CMK (cell line): Measurements from ENCODE around the gene ADCY1.

ENCODE experiments used
- DNase-seq: peaks from one replicate; pipeline ENCODE4 v3.0.0-alpha.2; 2010; ENCODE audit warnings: low read depth

ADCY1 gene

DNA sequence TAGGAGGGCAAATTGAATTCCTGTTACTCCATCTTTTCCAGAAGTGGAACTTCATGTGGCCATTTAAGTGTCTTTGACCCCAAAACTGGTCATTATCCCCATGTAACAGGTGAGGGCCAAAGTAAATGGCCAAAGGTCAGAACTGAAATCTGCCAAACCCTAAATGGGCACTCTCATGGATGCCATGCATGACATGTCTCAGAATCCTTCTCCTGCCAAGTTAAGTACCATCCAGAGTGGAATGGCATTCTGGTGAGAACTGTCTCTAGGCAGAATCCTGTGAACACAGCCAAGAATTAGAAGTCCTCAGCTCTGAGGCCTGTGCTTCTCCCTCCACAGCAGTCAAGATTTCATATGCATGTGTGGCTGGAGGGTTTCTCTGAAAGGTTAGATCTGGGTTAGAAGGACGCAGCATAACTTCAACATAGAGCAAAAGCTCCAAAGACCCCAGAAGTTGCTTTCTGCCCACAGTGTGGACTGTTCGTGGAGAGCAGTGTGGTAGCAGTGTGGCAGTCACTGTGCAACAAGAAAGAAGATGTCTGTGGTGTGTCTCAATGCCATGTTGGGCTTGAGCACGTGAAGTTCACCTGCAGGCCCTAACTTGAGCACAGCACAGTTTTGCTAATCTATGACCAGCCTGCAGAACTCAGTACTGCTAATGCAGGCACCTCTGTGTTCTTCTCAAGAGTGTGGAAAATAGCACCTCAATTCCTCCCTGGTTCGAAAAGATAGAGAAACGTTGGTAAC lies 121.3 kb downstream of the ADCY1 start:
- no peak for DNase-seq

DNA sequence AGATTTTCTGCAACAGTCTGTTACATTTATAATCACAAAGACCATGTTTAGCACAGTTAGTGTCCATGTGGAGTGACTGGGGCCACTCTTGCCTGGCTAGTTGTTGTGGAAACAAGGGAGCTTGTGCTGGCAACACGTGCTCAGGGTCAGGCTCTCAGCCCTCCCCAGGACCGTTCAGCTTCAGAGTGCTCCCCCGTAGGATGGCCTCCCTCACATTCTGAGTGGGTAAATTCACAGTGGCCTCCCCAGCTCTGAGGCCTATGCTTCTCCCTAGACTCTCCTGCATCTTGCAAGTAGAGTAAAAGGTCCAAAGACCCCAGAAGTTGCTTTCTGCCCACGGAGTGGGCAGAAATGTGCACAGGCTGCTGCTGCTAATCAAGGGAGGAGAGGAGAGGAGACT lies 122.3 kb downstream of the ADCY1 start:
- no peak for DNase-seq

DNA sequence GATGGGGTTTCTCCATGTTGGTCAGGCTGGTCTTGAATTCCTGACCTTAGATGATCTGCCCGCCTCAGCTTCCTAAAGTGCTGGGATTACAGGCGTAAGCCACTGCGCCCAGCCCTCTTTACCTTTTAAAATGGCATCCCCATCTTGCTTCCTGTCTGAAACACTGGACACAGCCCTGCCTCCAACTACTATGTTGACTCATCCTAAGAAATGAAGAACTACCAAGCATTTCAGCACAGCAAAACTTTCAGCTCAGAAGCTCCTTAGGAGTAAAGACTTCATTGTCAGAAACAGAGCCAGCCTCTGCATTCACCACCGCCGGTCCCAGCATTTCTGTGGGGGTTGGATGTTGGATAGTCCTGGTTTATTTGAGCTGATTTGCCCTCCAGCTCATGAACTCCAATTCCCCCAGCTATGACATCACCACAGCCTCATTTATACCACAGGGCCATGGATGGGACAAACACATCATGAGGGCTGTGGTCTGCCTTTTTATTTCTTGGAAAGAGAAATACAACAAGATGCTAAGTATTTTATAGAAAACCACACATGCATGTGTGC lies 123.5 kb downstream of the ADCY1 start:
- no peak for DNase-seq

DNA sequence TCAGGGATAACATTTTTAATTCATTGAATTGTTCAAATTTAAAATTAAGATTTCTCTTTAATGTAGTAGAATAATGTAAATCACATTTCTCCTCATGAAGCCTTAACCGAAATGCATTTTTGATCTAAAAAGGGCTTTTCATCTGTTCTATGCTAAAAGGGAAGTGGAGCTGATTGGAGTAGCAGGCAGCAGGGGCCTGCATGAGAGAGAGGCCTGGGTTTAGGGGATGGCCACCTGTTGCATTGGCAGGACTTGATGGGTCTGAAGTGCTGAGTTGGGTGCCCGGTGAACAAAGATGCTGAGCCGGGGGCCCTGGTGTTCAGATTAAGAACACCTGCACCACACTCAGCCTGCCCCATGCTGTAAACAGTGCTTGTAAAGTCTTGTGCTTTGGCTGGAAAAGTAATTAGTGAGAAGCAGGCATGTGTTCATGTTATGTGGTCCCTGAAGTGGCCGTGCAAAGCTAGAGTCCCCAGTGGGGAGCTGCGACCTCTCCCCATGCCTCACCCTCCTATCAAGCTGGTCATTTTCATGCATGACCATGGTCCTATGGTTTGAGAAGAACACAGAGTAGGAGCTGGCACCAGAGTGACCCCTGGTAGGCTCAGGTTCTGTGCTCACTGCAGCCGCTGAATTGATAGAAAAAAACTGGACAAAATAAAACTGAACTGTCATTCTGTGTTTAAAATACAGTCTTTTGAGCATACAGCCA lies 124.3 kb downstream of the ADCY1 start:
- no peak for DNase-seq

DNA sequence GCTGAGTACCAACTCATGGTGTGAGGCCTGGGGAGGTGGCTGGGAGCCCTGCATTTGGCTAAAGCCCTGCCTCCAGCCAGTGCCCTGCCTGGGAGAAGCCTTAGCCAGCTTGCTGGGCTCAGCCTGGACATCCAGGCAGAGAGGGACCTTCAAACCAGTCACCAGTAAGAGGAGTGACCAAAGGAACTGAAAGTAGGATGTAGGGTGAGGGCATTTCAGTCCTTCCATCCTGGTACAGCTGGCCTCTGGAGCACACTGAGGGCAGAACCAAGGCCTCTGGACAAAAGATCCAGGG lies 124.8 kb downstream of the ADCY1 start:
- DNase-seq = no peak

DNA sequence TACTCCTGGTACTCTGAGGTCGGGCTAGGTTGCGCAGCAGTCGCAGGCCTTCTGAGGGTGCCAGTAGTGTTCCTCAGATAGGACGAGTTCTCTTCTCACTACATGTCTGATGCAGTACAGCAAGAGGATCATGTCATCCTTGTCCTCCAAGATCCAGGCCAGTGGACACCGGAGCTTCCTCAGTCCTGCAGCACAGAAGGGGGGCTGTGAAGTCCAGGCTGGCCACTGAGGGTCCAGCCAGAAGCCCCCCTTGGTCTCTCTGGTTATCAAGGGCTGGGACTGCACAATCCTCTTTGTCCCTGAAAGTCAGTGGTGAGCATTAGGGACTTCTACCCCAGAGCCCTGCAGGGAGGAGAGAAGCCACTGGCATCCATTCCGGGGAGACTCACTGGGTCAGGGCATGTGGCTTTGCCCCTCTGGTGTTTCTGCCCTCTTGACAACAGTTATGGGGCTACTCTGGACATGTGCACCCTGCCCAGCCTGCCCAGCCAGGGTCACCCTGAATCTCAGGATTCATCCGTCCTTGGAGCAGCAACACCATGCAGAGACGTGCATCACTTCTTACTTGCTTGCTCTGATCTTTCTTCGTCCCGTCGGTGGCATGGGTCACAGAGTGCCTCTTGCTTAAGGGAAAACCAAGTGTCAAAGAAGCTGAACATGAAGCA lies 125.7 kb downstream of the ADCY1 start:
- no peak for DNase-seq

DNA sequence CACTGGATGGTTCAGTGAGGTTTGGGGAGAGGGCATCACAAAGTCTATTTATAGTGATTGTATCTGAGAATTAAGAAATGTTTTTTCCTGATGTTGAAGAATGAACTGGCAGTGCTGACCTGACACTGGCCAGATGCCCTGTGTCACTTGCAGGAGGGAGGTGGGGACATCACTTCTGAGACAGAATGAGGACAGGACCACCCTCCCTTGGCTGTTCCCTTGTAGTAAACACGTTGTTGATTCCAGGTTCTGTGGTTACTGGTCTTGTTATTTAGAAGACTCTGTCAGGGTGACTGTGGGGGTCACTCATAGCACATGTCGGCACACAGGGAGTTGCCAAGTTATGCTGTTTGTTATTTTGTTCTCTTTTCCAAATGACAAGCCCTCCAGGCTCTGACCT lies 126.4 kb downstream of the ADCY1 start:
- DNase-seq = no peak

DNA sequence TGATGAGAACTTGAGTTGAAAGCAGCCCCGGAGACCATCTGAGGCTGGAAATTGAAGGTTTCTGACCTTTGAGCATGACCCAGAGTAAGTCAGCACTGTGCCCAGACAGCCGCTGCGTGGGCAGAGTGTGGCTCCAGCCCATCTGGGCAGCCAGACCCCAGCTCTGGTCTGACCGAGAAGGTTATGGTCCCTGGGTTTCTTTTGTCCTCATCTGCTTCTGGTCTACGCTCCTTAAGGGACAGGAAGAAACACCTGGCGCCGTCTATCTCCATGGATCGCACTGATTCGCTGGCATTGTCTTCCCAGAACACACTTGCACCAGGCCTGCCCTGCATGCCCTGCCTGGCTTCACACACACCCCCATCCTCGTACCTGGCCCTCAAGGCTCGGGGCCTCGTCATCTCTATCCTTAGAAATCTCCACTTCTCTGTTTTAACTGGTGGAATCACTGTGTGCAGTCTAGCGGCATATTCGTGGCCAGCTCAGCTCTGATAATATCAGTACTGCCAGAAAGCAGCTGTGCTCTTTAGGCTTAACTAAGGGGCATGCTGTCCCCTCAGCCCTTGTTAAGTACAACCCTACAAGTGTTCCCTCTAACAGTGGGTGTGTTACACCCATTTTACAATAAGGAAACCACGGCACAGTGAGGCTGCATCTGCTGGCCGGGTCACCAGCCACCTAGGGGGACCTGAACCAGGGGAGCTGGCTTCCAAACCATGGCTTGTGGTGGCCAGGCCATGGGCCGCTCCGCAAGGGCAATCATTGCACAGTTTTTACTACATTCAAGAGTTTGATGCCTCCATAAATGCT lies 127.7 kb downstream of the ADCY1 start:
- DNase-seq = no peak

DNA sequence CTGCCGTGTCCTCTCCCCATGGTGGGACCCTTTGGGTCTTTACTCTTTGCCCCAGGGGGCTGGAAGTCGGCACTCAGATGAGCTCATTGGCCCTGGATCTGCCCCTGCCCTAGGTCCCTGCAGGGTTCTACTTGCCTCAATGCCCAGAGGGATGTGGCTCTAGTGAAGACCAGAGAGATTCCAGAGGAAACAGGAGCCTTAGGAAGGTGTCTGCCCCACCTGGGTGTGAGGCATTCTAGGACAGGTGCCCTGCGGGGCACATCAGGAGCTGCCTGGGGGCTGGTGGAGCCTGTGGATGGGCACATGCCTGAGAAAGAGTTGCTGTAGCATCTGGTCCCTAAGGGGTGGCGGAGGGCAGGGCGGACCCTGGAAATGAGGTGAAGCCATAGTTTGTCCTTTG lies 128.6 kb downstream of the ADCY1 start:
- DNase-seq = no peak

DNA sequence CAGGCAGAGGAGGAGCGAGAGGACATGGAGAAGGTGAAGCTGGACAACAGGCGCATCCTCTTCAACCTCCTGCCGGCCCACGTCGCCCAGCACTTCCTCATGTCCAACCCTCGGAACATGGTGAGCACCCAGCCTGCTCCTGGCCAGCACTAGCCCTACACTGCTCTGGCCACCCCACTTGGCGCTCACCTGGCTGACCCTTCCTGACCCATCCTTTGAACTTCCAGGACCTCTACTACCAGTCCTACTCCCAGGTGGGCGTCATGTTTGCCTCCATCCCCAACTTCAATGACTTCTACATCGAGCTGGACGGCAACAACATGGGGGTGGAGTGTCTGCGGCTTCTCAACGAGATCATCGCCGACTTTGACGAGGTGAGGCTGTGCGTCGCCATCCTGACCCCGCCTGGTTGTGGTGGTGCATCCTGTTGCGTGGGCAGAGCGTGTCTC lies 129.2 kb downstream of the ADCY1 start:
- DNase-seq = no peak

DNA sequence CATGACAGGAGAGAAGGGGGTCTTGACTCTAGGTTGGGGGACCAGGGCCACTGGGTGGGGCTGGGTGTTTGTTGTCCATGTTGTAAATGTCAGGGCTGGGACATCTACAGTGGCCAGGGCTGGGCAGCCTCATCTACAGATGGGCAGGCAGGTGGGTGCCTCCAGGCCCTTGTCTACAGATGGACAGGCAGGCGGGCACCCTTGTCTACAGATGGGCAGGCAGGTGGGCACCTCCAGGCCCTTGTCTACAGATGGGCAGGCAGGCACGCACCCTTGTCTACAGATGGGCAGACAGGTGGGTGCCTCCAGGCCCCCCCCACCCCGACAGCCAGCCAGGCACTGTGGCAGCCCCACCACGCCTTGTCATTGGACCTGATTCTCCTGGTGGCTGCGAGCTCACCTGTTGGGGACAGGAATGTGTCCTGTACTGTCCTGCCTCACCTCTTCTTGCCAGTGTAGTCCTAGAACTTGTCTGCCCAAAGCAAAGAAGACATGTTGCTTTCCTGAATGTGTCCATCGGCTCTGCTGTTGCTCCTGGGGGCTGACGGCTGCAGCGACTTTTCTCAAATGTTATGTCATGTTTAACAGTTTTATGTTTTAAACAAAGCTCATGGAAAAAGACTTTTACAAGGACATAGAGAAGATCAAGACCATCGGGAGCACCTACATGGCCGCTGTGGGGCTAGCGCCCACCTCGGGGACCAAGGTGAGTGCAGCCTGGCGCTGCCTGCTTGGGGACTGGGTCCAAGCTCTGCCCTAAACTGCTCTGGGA lies 129.9 kb downstream of the ADCY1 start:
- no peak for DNase-seq

DNA sequence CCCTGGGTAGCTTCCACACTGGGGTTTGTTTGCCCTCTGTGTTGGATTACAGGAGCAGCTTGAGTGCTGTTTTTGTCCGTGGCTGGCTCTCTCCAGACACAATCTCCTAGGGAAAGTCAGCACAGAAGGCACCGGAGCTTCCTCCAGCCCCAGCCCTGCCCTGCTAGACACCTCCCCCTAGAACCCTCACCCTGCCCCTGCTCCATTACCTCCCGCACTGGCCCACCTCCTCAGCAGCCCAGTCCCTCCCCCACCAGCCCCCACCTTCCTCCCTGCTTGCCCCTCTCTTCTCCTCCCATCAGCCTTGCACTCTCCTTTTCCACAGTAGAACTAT lies 130.5 kb downstream of the ADCY1 start:
- no peak for DNase-seq

DNA sequence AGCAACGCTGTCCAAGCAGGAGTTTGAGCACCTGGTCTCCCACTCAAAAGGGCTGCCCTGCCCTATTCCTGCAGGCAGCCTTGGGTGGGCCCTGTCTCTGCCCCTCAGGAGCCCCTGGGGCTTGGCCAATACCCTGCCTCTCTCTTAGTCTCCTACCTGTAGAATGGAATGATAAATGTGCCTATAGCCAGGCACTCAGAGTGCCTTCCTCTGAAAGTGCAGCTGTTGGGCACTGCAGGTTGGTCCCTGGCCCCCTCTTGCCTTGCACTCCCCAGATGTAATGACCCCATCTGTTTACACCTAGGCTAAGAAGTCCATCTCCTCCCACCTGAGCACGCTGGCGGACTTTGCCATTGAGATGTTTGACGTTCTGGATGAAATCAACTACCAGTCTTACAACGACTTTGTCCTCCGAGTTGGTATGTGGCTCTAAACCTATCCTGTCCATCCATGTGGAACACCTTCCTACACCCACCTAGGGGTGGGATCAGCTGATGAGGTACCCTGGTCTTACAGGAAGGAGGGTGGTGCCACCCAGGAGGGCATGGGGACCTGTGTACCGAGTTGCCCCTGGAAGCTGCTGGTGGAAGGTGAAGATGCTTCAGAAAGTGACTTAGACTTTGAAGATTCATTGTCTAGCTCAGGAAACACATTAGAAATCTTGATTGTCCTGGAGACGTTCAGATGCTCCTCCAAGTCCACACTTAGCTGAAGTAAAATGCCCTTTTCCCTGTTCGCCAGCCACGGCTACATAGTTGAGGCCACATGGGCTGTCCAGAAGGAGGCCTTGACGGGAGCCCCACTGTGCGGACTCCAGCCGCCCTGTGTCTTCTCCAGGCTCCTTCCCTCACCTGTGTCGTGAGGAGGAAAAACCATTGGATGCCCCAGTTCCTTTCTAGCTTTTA lies 134.1 kb downstream of the ADCY1 start:
- DNase-seq = no peak

DNA sequence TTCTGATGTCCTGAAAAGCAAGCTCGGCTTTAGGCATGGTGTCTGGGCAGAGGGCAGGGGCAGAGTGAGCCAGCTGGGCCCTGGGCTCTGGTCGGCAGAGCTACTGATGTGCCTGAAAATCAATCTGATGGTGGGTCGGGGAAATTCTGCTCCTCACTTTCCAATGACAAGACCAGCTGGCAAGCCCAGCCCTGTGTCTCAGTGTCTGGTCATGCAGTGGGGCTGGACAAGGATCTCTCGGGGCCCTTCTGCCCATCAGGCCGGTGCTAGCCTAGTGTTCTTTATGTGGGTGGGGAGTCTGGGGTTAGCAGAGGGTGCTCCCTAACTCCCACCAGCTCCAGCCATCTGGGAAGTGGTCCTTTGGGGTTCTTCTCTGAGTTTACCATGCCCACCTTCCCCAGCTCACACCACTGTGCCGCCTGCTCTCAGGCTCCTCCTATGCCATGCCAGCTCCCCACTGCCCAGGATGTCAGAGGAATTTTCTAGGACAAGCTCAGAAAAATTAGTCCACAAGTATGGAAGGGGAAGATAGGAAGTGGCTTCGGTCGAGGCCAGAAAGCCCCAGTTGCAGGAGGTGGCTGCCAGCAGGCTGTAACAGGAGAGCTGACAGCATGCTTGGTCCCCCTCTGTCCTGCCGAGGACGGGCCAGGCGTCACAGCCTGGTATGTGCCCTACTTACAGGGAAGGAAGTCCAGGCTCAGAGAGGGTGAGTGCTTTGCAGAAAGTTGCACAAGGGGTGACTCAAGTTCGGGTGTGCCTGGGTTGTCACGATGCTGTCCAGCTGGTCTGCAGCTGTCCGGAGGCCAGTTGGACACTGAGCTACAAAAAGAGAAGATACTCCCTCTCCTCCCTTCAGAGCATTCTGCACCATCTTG lies 135.2 kb downstream of the ADCY1 start:
- no peak for DNase-seq

DNA sequence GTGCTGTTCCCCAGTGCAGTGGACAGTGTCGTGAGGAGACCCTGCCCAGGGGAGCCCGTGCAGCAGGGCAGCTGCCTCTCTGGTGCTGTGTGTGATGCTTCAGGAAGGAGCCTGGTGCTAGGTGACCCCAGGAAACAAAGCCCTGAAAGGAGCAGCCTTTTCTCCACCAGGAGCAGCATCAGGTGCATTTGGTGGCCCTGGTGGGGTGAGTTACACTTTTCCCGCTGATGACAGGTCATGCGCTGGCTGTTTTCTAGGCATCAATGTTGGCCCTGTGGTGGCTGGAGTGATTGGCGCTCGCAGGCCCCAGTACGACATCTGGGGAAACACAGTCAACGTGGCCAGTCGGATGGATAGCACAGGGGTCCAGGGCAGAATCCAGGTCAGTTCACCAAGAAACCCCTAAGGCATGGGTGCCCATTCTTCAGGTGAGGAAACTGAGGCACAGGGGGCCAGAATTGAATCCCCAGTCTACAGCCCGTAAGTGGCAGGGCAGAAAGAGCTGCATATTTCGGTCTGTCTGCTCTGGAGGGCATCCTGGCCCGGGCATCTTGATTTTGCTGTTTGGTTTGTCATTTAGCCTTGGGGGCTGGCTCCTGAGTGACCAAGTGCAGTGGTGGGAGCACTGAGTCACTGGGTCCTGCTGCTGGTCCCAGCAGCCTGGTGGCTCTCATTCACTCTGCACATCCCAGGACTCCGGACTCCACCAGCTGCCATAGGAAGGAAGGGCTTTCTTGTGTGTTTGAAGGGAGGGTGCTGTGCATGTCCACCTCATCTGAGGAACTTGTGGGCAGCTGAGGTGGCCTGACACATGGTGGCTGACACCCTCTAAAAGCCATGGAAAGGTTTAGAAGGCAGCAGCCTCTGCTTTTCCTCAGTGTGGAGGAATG lies 136.3 kb downstream of the ADCY1 start:
- DNase-seq = no peak

DNA sequence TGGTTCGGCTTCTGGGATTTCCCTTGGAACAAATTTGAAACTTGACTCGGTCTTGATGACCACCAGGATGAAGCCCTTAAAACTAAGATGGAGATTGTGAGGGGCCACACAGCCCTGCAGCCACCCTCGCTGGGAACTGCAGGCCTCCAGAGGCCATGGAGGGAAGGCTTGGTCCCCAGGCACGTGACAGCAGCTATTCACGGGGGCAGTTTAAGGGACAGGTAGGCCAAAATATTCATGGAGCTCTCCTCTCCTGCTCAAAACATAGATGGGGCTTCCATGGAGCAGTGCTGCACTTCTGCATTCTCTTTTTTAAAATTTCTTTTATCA lies 137.0 kb downstream of the ADCY1 start:
- DNase-seq = no peak

DNA sequence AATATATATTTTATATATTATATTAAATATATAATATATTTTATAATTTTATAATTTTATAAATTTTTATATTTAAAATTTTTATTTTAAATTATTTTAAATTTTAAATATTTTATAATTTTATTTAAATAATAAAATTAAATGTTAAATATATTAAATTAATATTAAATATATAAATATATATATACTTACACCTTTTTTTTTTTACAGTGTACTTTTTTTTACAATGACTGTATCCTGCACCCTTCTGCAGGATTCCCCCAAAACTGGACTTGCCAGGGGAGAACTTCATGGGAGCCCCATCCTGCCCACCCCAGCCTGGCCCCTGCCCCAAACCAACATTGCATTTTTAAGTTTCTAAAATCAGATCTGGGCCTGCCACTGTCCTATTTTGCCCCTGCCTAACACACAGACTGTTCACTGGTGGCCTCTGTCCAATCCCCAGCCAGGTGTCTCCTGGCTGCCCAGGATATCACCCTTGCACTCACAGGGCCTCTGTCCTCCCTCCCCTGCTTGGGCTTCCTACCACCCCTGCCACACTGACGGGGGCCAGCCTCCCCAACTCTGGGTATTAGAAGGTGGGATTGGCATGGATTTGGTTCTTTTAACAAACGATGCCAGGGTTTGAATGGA lies 138.0 kb downstream of the ADCY1 start:
- DNase-seq = no peak
